ENCODE measurements around the gene CEP85.
A peak's percentile ranks its signal among the peaks of the same experiment; 100 is the strongest.
"Not testable (repeated sequence)": the region's sequence is repeated elsewhere in the genome, so short reads cannot be mapped to it uniquely, and the experiment has no call there.

Gene CEP85

DNA sequence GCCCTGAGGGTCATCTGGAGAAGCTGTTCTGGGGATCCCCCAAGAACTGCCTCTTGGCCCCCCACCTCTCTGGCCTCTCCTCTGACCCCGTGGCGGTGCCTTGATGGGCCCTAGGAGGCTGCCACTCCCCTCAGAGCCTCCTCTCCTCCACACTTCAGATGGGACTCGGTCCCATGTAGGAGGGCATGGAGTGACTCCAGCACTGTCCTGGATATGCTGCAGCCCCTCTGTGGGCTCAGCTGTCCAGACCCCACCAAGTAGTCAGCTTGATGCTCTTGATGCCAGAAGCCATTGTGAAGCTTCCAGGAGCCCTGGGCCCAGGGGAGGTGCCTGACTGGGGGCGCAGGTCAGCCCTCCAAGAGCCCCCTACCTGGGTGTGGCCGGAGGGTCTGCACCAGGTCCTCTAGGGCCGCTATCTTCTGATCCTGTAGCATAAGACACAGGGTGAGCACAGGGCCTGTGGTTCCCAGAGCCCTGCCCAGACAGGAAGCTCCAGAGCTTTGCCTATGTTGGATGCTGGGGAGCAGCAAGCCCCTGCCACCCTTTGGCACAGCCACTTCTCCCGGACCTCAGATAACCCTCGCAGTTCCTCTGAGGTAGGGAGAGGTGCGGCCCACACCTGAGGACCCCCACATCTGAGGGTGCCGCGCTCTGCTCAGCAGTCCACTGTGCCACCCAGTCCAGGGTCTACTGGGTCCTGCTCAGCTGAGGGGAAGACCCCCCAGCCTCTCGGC, 63.2 kb downstream of the CEP85 start:
- Histone ChIP-seq H3K9me3 (ENCODE audit: control insufficient read depth, low read length) (no peaks in the 10 kb centered on the region), H3K4me3 (ENCODE audit: low read length) (no peak overlapping the region), H3K4me1 (ENCODE audit: control insufficient read depth, insufficient read depth, low read length) (no peaks in the 10 kb centered on the region), H3K36me3 (ENCODE audit: control insufficient read depth, insufficient read depth, low read length) (no peaks in the 10 kb centered on the region), H3K9ac (ENCODE audit: low read length) (no peak overlapping the region), H3K27me3 (ENCODE audit: control insufficient read depth, insufficient read depth, low read length) (no peaks in the 10 kb centered on the region)

DNA sequence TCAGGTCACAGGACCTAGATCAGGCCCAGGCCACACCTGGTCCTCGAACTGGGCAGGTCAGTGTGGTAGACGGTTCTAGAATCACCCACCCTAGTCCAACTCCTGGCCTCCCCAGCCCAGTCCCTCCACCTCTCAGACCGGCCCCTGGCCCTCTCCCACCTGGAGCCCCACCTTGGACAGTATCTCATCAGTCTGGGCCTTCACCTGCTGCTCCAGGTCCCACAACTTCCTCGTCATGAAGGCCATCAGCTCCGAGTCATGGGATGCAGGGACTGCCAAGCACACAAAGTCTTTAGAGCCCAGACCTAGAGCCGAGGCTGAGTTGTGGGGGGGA, 63.8 kb downstream of the CEP85 start:
- Histone ChIP-seq H3K27me3 (ENCODE audit: control insufficient read depth, insufficient read depth, low read length) (no peaks in the 10 kb centered on the region), H3K4me3 (ENCODE audit: low read length) (no peak overlapping the region), H3K9ac (ENCODE audit: low read length) (no peak overlapping the region), H3K36me3 (ENCODE audit: control insufficient read depth, insufficient read depth, low read length) (no peaks in the 10 kb centered on the region), H3K9me3 (ENCODE audit: control insufficient read depth, low read length) (no peaks in the 10 kb centered on the region), H3K4me1 (ENCODE audit: control insufficient read depth, insufficient read depth, low read length) (no peaks in the 10 kb centered on the region)

DNA sequence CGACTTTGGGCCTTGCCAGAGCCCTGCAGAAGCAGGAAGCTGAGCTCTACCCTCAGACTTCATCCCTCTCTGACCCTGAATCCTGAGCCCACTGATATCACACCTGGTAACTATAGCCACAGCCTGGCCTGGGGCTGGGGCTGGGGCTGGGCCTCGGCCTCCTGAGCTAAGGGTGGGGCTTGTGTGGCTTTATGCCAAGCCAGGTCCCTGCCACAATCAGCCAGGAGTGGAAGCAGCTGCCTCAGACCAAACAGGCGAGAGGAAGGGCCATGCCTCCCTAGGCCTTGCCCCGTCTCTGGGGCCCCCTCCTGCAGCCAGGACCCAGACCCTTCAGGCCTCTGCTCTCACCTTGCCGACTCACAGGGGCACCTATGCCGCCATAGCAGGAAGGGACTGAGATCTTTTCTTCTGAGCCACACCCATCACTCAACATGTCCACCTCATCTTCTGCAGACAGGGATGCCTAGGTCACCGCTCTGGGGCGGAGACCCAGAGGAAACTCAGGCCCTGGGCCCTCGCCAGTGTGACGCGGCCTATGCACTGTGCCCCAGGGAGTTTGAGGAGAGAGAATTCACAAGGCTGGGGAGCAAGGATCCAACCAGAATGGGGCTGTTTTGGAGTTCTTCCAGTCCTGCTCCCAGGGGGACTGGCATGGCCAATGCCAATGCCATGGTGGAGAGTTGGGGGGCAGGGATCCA, 66.7 kb downstream of the CEP85 start:
- no peak overlapping the region for H3K9ac ChIP-seq (ENCODE audit: low read length)
- no peaks in the 10 kb centered on the region for H3K27me3 ChIP-seq (ENCODE audit: control insufficient read depth, insufficient read depth, low read length)
- H3K9me3 ChIP-seq (ENCODE audit: control insufficient read depth, low read length): no peaks in the 10 kb centered on the region
- no peak overlapping the region for H3K4me3 ChIP-seq (ENCODE audit: low read length)
- no peaks in the 10 kb centered on the region for H3K36me3 ChIP-seq (ENCODE audit: control insufficient read depth, insufficient read depth, low read length)
- peaks cover 2% of the 10 kb centered on the region for H3K4me1 ChIP-seq (ENCODE audit: control insufficient read depth, insufficient read depth, low read length)

DNA sequence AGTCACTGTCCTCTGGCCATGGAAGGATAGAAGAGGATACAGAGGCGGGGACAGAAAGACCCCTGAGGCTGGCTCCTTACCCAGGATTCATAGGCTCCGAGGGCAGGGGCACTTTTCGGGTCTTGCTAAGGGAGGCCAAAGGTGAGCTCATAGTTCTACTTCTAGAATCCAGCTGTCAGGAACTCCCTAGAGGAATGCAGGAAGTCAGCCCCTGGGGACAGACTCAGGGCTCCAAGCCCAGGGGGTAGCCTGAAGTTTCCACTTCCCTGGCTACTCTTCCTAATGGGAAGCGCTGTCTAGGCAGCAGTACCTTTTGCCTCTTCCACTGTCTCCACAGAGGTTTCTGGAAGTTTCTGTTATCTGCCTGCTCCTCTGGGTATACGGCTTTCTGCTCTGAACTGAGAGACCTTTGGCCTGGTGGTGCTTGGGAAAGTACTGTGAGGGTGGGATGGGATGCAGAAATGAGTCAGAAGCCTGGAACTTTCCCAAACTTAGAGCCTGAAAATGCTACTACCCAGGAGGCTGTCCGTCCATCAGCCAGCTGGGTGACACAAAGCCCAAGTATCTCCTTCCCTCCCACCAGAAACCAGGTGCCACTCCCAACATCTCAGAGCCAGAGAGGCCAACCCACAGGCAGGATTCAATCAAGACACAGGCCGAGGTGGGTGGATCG, 68.9 kb downstream of the CEP85 start:
- Histone ChIP-seq H3K36me3 (ENCODE audit: control insufficient read depth, insufficient read depth, low read length) (no peaks in the 10 kb centered on the region), H3K27me3 (ENCODE audit: control insufficient read depth, insufficient read depth, low read length) (no peaks in the 10 kb centered on the region), H3K9me3 (ENCODE audit: control insufficient read depth, low read length) (no peaks in the 10 kb centered on the region), H3K9ac (ENCODE audit: low read length) (no peak overlapping the region), H3K4me3 (ENCODE audit: low read length) (no peak overlapping the region), H3K4me1 (ENCODE audit: control insufficient read depth, insufficient read depth, low read length) (peaks cover 11% of the 10 kb centered on the region)

DNA sequence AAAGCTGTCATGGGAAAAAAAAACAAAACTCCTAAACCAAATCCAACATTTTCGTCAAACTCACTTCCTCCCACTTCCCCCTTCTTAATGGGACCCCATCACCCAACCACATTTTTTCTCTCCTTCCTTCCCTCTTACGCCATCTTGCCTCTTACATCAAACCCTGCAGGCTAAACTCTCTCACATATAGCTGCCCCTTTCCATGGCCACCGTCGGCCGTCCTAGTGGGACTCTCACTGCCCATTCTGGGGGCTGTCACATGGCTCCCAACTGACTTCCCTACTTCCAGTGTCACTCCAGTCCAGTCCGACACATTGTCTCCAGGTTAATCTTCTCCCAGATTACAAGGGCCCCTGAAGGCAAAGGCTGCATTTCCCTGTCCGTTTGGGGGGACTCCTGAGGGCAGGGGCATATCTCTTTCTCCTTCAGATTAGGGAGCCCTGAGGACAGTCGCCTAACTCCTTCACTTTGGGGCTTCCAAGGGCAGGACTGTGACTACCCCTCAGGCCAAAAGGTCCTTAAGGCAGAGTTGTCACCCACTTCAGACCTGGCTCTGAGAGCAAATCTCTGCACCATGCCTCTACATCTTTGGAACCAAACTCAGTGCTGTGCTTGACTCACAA, 71.8 kb downstream of the CEP85 start:
- Histone ChIP-seq H3K4me3 (ENCODE audit: low read length) (peak overlapping the region; percentile 77), H3K9ac (ENCODE audit: low read length) (peak overlapping the region; percentile 73), H3K9me3 (ENCODE audit: control insufficient read depth, low read length) (no peaks in the 10 kb centered on the region), H3K4me1 (ENCODE audit: control insufficient read depth, insufficient read depth, low read length) (peaks cover 11% of the 10 kb centered on the region), H3K36me3 (ENCODE audit: control insufficient read depth, insufficient read depth, low read length) (no peaks in the 10 kb centered on the region), H3K27me3 (ENCODE audit: control insufficient read depth, insufficient read depth, low read length) (no peaks in the 10 kb centered on the region)

DNA sequence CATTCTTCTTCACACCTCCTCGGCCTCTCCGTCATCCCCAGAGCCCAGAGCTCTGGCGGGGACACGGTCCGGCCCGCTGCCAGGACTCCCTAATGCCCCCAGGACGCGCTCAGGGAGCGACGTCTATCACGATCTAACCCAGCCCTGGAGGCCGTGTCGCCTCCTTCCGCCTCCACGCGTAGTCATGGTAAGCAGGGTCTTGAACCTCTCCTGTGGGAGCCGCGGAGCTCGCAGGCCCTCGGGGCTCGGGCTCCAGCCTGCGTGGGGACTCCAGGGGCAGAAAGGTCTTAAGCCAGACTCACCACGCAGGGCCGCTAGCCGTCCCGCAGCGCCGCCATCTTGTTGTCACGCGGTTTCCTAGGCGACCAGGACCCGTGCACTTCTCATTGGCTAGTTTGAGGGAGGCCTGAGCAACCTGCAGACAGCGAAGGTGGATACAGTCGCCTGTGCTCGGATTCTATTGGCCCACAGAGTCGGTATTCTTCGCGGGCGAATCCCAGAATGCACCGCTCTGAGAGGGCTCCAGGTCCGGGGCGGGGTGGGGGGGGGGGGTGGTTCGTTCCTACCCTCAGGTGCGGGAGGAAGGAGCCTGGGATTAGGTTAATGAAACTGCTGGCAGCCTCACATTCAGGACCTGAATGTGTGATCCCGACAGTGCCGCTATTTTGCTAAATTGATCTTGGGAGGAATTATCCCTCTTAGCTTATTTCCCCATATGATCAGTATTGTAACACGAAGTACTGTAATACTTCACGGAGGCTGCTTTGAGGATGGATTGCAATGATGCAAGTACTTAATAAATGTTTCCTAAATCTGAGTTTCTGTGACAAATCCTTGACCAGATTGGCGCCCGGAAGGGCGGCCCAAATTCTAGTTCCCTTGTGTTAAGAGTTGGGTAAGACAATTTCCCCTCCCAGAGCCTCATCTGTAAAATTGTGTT, 72.6 kb downstream of the CEP85 start, which contains the start of gene UBXN11:
Gene UBXN11, minus strand, starts transcription at position 347 of the 940 bp plus-strand sequence. CDS start 3,753 bp downstream, outside the sequence.
- no peaks in the 10 kb centered on the region for H3K27me3 ChIP-seq (ENCODE audit: control insufficient read depth, insufficient read depth, low read length)
- H3K4me3 ChIP-seq (ENCODE audit: low read length): peak within 1 kb of the TSS; percentile 77
- H3K9me3 ChIP-seq (ENCODE audit: control insufficient read depth, low read length): no peaks in the 10 kb centered on the region
- peak within 1 kb of the TSS; percentile 73 for H3K9ac ChIP-seq (ENCODE audit: low read length)
- peaks cover 11% of the 10 kb centered on the region for H3K4me1 ChIP-seq (ENCODE audit: control insufficient read depth, insufficient read depth, low read length)
- no peaks in the 10 kb centered on the region for H3K36me3 ChIP-seq (ENCODE audit: control insufficient read depth, insufficient read depth, low read length)

DNA sequence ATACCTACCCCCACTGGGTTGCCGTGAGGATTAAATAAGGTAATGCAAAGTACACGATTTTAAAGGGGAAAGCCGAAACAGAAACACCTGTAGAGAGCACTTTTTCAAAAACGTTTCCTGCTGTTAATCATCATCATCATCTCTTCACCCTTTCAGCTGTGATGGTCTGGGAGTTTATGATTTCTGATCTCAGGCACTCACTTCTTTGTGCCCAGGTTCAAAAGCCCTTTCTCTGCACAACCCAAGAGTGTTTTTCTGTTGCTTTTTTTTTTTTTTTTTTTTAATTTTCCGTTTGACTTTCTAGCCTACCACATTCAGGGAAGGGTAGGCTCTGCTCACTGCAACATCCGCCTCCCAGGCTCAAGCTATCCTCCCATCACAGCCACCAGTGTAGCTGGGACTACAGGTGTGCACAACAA, 73.4 kb downstream of the CEP85 start:
- Histone ChIP-seq H3K27me3 (ENCODE audit: control insufficient read depth, insufficient read depth, low read length) (no peaks in the 10 kb centered on the region), H3K4me1 (ENCODE audit: control insufficient read depth, insufficient read depth, low read length) (peaks cover 11% of the 10 kb centered on the region), H3K4me3 (ENCODE audit: low read length) (no peak overlapping the region), H3K9ac (ENCODE audit: low read length) (peak overlapping the region; percentile 51), H3K36me3 (ENCODE audit: control insufficient read depth, insufficient read depth, low read length) (no peaks in the 10 kb centered on the region), H3K9me3 (ENCODE audit: control insufficient read depth, low read length) (no peaks in the 10 kb centered on the region)

DNA sequence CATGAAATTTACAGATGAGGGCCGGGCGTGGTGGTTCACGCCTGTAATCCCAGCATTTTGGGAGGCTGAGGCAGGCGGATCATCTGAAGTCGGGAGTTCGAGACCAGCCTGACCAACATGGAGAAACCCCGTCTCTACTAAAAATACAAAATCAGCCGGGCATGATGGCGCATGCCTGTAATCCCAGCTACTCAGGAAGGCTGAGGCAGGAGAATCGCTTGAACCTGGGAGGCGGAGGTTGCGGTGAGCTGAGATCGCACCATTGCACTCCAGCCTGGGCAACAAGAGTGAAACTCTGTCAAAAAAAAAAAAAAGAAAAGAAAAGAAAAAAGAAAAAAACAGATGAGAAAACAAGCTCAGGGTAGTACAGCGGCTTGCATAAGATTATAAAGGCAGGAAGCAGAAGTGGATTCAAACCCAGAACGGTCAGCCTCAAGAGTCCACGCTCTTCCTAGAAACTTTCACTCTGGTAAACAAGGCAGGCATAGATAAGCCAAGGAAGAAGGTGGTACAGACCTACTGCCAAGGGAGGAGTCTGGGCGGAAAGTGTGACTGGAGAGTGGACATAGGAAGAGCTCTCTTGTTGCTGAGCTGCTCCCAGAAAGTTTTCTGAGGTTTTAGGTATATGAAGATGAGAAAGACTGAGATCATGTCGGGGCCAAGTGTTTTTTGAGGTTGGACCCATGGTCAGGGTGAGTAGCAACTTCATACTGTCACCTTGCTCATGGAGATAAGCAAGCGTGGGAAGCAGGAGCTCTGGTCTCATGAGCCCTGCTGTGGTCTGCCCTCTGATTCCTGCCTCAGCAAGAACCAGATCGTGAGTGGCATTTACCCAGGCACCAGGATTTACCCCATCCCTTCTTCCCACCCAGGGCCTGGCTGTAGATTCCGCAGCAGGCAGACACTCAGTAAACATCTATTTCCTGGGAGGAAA, 74.2 kb downstream of the CEP85 start:
- not testable (repeated sequence) for H3K36me3 ChIP-seq (ENCODE audit: control insufficient read depth, insufficient read depth, low read length); H3K9me3 ChIP-seq (ENCODE audit: control insufficient read depth, low read length); H3K9ac ChIP-seq (ENCODE audit: low read length); H3K4me3 ChIP-seq (ENCODE audit: low read length); H3K27me3 ChIP-seq (ENCODE audit: control insufficient read depth, insufficient read depth, low read length)
- H3K4me1 ChIP-seq (ENCODE audit: control insufficient read depth, insufficient read depth, low read length): peaks cover 11% of the 10 kb centered on the region

DNA sequence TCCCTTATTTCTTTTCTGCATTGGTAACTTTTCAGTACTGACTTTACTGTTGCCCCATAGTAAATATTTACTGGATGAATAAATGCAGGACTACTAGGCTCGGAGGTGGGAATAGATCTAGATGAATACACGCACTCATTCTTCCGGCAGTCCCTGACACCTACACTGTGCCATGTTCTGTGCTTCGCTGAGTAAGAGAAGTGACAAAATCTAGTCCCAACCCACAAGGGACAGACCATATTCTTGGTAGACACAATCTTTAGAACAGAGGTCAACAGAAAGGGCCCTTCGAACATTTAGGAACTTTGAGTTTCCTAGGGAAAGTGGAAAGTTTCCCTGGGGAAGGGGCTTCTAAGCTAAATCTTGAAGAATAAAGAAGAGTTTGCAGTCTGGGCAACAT, 80.5 kb downstream of the CEP85 start:
- no peaks in the 10 kb centered on the region for H3K9me3 ChIP-seq (ENCODE audit: control insufficient read depth, low read length)
- no peaks in the 10 kb centered on the region for H3K27me3 ChIP-seq (ENCODE audit: control insufficient read depth, insufficient read depth, low read length)
- H3K4me1 ChIP-seq (ENCODE audit: control insufficient read depth, insufficient read depth, low read length): peaks cover 5% of the 10 kb centered on the region
- no peak overlapping the region for H3K4me3 ChIP-seq (ENCODE audit: low read length)
- no peaks in the 10 kb centered on the region for H3K36me3 ChIP-seq (ENCODE audit: control insufficient read depth, insufficient read depth, low read length)
- H3K9ac ChIP-seq (ENCODE audit: low read length): no peak overlapping the region

DNA sequence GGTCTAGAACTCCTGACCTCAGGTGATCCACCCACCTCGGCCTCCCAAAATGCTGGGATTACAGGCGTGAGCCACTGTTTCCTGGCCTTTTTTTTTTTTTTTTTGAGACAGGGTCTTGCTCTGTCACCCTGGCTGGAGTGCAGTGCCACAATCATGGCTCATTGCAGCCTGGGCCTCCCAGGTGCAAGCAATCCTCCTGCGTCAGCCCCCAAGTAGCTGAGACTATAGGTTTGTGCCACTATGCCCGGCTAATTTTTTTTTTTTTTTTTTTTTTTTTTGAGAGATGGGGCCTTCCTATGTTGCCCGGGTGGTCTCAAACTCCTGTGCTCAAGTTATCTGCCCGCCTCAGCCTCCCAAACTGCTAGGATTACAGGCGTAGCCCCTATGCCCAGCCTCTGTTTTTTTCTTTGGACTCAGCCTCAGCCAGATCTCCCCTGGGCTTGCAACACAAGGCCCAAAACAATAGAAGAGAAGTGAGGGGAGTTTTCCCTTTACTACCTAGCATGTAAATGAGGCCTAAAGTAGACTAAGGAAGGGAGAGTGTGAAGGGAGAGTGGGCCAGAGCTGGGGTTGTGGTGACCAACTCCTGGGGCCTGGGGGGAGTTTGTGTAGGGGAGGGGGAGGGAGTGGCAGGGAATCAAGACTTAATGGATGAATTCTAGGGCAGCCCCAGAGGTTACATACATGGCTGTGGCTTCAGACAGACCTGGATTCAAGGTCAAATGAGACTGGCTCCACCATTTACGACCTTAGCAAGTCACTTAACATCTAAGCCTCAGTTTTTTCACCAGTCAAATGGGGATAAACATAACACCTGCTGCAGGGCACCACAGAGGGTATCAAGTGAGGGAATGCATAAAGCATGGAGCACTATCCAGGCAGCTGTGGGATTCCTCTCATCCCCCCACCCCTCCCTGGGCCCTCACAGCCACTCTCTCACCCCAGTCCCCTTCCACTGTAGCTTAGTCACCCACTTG, 82.2 kb downstream of the CEP85 start:
- peaks cover 5% of the 10 kb centered on the region for H3K4me1 ChIP-seq (ENCODE audit: control insufficient read depth, insufficient read depth, low read length)
- no peaks in the 10 kb centered on the region for H3K36me3 ChIP-seq (ENCODE audit: control insufficient read depth, insufficient read depth, low read length)
- no peak overlapping the region for H3K9ac ChIP-seq (ENCODE audit: low read length)
- no peak overlapping the region for H3K4me3 ChIP-seq (ENCODE audit: low read length)
- H3K27me3 ChIP-seq (ENCODE audit: control insufficient read depth, insufficient read depth, low read length): no peaks in the 10 kb centered on the region
- no peaks in the 10 kb centered on the region for H3K9me3 ChIP-seq (ENCODE audit: control insufficient read depth, low read length)
